Measurements from ENCODE around the gene PPP5C.

Gene PPP5C

DNA sequence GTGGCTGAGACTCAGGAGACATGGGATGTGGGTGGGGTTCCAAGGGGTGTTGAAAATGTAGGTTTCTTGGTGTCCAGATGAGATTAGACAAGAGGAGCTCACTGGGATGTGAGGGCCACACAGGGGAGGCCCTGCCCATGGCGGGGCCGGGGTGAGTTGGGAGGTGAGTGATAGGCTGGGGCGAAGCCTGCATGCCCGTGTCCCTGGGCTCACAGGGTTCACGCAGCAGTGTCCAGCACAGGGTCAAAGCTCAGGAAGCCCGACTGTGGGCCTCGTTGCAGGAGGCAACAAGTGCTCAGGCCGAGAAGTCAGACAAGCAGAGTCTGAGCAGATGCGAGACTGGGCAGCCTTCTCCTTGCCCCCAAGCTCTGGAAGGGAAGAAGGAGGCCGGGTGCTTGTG, 39.3 kb downstream of the PPP5C start:
- no peak overlapping the region for H3K27ac ChIP-seq
- H3K4me3 ChIP-seq (IDR thresholded peaks at IDR 0.05; ENCODE audit: insufficient read depth, low read depth, low read length), result no peak overlapping the region
- no peak for TF ChIP-seq CTCF (conservative IDR thresholded peaks at IDR 0.05; ENCODE audit: low read depth, low read length)
- no peaks in the 10 kb centered on the region for H3K4me1 ChIP-seq (ENCODE audit: low read depth, poor library complexity, severe bottlenecking)
- H4K20me1 ChIP-seq (ENCODE audit: insufficient read depth), result no peaks in the 10 kb centered on the region
- H3K9ac ChIP-seq, result no peak overlapping the region
- H3K27me3 ChIP-seq (ENCODE audit: insufficient read depth, low read depth), result no peaks in the 10 kb centered on the region
- H3K79me2 ChIP-seq (ENCODE audit: insufficient read depth, low read depth), result 0 out of 2 replicates have a peak, but pooled peaks cover 3% of the 10 kb centered on the region
- no peak overlapping the region for H3K4me2 ChIP-seq
- peaks cover 7% of the 10 kb centered on the region; the same call in 1 of the 2 replicates for H3K36me3 ChIP-seq (ENCODE audit: insufficient read depth)
- no peak overlapping the region for H2AFZ ChIP-seq (ENCODE audit: low read depth)

GRCh38 chr19:46386996-46387712, 40.3 kb downstream of the PPP5C start:
- H4K20me1 ChIP-seq (ENCODE audit: insufficient read depth), result no peaks in the 10 kb centered on the region
- H3K27me3 ChIP-seq (ENCODE audit: insufficient read depth, low read depth), result no peaks in the 10 kb centered on the region
- H2AFZ ChIP-seq (ENCODE audit: low read depth), result no peak overlapping the region
- H3K4me2 ChIP-seq, result no peak overlapping the region
- H3K79me2 ChIP-seq (ENCODE audit: insufficient read depth, low read depth), result no peaks in the 10 kb centered on the region
- H3K27ac ChIP-seq, result no peak overlapping the region
- no peak overlapping the region for H3K4me3 ChIP-seq (IDR thresholded peaks at IDR 0.05; ENCODE audit: insufficient read depth, low read depth, low read length)
- no peak for TF ChIP-seq CTCF (conservative IDR thresholded peaks at IDR 0.05; ENCODE audit: low read depth, low read length)
- no peak overlapping the region for H3K9ac ChIP-seq
- H3K36me3 ChIP-seq (ENCODE audit: insufficient read depth), result peaks cover 7% of the 10 kb centered on the region; the same call in 1 of the 2 replicates
- no peaks in the 10 kb centered on the region for H3K4me1 ChIP-seq (ENCODE audit: low read depth, poor library complexity, severe bottlenecking)

- H3K27ac ChIP-seq, result no peak overlapping the region
- no peaks in the 10 kb centered on the region for H3K27me3 ChIP-seq (ENCODE audit: insufficient read depth, low read depth)
- peaks cover 7% of the 10 kb centered on the region; the same call in 1 of the 2 replicates for H3K36me3 ChIP-seq (ENCODE audit: insufficient read depth)
- no peak for TF ChIP-seq CTCF (conservative IDR thresholded peaks at IDR 0.05; ENCODE audit: low read depth, low read length)
- no peaks in the 10 kb centered on the region for H3K4me1 ChIP-seq (ENCODE audit: low read depth, poor library complexity, severe bottlenecking)
- H3K4me3 ChIP-seq (IDR thresholded peaks at IDR 0.05; ENCODE audit: insufficient read depth, low read depth, low read length), result no peak overlapping the region
- no peak overlapping the region for H2AFZ ChIP-seq (ENCODE audit: low read depth)
- no peak overlapping the region for H3K9ac ChIP-seq
- no peak overlapping the region for H3K4me2 ChIP-seq
- no peaks in the 10 kb centered on the region for H4K20me1 ChIP-seq (ENCODE audit: insufficient read depth)
- no peaks in the 10 kb centered on the region for H3K79me2 ChIP-seq (ENCODE audit: insufficient read depth, low read depth)
Measured at GRCh38 chr19:46387713-46388130, 40.8 kb downstream of the PPP5C start.

DNA sequence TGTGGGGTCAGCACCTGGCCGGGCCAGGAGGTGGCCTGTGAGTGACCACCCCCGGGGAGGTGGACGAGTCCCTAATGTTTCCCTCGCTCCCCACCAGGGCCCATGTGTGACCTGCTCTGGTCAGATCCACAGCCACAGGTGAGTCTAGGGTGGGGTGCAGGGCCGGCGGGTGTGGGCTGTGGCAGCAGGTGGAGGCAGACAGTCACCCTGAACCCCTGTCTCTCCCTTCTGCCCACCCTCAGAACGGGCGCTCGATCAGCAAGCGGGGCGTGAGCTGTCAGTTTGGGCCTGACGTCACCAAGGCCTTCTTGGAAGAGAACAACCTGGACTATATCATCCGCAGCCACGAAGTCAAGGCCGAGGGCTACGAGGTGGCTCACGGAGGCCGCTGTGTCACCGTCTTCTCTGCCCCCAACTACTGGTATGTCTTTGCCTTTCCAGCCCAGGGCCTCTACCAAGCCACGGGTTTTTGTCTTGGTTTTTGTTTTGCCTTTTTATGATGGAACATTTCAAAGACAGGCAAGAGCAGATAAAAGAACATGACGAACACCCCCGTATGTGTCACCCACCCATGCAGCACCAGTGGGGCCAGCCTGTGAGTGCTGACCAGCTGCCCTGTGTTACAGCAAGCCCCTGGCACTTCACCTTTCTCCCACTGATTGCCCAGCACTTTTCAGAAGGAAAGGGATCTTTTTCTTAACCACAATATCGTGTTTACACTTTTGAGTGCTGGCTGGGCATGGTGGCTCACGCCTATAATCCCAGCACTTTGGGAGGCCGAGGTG, 41.6 kb downstream of the PPP5C start:
- Histone ChIP-seq H3K79me2 (ENCODE audit: insufficient read depth, low read depth) (no peaks in the 10 kb centered on the region), H3K4me3 (IDR thresholded peaks at IDR 0.05; ENCODE audit: insufficient read depth, low read depth, low read length) (no peak overlapping the region), H3K27me3 (ENCODE audit: insufficient read depth, low read depth) (no peaks in the 10 kb centered on the region), H3K9ac (no peak overlapping the region), H2AFZ (ENCODE audit: low read depth) (no peak overlapping the region), H4K20me1 (ENCODE audit: insufficient read depth) (no peaks in the 10 kb centered on the region), H3K36me3 (ENCODE audit: insufficient read depth) (peaks cover 7% of the 10 kb centered on the region; the same call in 1 of the 2 replicates), H3K4me2 (no peak overlapping the region), H3K4me1 (ENCODE audit: low read depth, poor library complexity, severe bottlenecking) (no peaks in the 10 kb centered on the region), H3K27ac (no peak overlapping the region)
- TF ChIP-seq CTCF (conservative IDR thresholded peaks at IDR 0.05; ENCODE audit: low read depth, low read length), result no peak
